ENCODE results near the gene SCRT2.

DNA sequence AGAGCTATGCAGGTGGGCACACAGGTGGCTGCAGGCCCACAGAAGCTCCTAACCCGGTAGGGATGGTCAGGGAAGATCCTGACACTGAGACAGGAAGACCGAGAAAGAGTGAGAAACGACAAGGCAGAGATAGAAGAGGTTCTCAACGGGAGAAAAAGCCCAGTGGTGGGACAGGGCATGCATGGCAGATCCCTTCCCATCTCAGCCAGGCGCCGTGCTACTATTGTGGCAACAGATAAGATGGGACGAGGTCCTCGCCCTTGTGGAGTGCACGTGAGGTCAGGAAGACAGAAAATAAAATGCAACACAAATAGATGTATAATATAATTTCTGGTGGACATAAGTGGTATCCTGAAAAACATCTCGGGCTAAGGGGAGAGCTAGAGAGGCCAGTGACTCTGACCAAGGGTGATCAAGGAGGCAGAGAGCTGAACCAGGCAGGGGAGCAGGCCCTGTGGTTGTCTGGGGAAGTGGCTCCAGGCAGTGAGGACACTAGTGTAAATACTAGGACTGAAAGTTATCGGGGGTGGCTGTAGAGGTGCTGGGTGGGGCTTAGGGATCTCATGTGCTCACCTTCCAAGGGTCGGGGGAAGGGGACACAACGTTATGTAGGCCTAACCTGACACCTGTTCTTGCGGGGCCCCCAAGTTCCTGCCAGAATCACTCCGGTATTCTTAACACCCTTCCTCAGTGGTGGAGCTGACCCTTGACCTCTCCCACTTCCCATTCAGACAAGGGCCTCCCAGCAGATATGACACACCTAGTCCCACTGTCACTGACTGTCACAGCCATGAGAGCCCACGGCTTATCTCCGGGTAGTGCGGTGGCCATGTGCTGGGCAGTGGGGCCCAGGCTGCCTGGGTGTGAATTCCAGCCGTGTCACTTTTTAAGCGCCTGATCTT is 23.6 kb downstream of the SCRT2 start:
- TF ChIP-seq, protein P1, sequence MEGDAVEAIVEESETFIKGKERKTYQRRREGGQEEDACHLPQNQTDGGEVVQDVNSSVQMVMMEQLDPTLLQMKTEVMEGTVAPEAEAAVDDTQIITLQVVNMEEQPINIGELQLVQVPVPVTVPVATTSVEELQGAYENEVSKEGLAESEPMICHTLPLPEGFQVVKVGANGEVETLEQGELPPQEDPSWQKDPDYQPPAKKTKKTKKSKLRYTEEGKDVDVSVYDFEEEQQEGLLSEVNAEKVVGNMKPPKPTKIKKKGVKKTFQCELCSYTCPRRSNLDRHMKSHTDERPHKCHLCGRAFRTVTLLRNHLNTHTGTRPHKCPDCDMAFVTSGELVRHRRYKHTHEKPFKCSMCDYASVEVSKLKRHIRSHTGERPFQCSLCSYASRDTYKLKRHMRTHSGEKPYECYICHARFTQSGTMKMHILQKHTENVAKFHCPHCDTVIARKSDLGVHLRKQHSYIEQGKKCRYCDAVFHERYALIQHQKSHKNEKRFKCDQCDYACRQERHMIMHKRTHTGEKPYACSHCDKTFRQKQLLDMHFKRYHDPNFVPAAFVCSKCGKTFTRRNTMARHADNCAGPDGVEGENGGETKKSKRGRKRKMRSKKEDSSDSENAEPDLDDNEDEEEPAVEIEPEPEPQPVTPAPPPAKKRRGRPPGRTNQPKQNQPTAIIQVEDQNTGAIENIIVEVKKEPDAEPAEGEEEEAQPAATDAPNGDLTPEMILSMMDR (IDR thresholded peaks at IDR 0.05): no peak
- TF ChIP-seq EP300 (IDR thresholded peaks at IDR 0.05) (no peak), POLR2A (IDR thresholded peaks at IDR 0.05; ENCODE audit: low read depth) (no peak)

Data from esophagus muscularis mucosa (tissue), 4 donors.